Measurements from ENCODE around the gene HECTD4.
"Not testable (repeated sequence)": the region's sequence is repeated elsewhere in the genome, so short reads cannot be mapped to it uniquely, and the experiment has no call there.

The HECTD4 gene

DNA sequence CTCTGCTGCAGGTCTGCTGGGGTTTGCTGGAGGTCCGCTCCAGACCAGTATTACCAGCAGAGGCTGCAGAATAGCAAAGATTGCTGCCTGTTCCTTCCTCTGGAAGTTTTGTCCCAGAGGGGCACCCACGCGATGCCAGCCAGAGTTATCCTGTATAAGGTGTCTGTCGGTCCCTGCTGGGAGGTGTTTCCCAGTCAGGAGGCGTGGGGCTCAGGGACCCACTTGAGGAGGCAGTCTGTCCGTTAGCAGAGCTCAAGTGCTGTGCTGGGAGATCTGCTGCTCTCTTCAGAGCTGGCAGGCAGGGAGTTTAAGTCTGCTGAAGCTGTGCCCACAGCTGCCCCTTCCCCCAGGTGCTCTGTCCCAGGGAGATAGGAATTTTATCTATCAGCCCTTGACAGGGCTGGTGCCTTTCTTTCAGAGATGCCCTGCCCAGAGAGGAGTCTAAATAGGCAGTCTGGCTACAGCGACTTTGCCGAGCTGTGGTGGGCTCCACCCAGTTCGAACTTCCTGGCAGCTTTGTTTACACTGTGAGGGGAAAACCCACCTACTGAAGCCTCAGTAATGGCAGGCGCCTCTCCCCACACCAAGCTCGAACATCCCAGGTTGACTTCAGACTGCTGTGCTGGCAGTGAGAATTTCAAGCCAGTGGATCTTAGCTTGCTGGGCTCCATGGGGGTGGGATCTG lies 223.6 kb downstream of the HECTD4 start:
- not testable (repeated sequence) for DNase-seq (ENCODE audit: low spot score)

- no peak for DNase-seq (ENCODE audit: low spot score)
Observed at GRCh38 chr12:112153893-112154219, 228.4 kb downstream of the HECTD4 start.

GRCh38 chr12:112153181-112153892 lies 228.9 kb downstream of the HECTD4 start:
- no peak for DNase-seq (ENCODE audit: low spot score)

DNA sequence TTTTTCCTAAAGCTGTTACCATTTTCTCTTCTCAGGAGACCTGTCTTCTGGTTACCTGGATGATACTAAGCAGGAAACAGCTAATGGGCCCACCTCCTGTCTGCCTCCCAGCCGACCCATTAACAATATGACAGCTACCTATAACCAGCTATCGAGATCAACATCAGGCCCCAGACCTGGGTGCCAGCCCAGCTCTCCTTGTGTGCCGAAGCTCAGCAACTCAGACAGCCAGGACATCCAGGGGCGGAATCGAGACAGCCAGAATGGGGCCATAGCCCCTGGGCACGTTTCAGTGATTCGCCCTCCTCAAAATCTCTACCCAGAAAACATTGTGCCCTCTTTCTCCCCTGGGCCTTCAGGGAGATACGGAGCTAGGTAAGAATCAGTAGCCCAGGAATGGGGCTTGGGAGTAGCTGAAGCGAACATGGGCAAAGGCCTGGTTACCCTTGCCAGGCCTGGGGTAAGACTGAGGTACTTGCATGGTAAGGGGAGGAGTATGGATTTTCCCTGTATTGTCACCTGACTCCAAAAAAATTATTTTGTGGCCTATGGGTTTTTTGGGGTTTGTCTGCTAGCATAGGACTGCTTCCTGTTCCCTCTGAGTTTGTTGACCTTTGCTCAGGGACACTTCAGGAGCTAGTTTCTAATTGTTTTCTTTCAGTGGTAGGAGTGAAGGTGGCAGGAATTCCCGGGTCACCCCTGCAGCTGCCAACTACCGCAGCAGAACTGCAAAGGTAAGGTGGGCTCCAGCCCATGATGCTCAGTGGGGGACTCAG lies 230.3 kb downstream of the HECTD4 start:
- DNase-seq (ENCODE audit: low spot score) = no peak

DNA sequence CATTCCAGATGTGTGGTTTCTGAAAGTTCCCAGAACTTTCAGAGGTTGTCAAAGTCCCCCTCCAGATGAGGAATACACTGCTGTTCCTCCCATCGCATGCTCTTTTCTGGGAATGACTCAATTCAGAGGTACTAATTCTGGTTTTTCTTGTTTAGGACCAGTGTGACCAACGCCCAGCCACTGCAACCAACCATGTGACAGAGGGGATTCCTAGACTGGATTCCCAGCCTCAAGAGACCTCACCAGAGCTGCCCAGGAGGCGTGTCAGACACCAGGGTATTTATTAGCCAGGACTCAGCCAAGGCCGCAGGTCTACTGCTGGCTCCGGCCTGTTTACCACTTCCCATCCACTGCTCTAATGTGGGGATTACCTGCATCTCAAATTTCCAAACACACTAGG lies 232.6 kb downstream of the HECTD4 start:
- DNase-seq (ENCODE audit: low spot score) = no peak

- DNase-seq (ENCODE audit: low spot score) = no peak
Observed at GRCh38 chr12:112148031-112148513, 234.2 kb downstream of the HECTD4 start.

DNA sequence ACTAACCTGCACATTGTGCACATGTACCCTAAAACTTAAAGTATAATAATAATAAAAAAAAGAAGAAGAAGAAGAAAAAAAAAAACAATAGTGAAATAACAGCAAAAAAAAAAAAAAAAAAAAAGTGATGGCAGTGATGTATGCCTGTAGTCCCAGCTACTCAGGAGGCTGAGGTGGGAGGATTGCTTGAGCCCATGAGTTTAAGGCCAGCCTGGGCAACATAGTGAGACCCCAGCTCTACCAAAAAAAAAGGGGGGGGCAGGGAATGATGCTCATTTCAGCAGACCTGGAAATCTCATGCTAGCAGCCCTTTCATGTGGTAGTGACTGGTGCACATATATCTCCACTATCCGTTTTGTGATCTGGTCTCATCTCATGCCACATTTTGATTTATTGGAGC lies 236.1 kb downstream of the HECTD4 start:
- no peak for DNase-seq (ENCODE audit: low spot score)

- DNase-seq (ENCODE audit: low spot score) = no peak
Observed at GRCh38 chr12:112140728-112141127, 241.5 kb downstream of the HECTD4 start.

DNA sequence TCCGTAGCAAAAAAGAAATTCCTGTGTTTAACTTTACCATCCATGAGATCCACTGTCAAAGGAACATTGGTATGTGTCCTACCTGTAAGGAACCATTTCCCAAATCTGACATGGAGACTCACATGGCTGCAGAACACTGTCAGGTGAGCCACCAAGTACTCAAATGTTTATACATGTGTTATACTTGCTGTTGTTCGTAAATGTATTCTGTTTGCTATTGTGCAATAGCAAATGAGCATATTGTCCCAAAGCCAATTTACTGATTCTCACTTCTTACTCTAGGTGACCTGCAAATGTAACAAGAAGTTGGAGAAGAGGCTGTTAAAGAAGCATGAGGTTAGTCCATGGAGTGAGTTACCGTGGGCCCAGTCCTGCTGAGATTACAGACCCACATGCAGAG lies 247.5 kb downstream of the HECTD4 start:
- DNase-seq (ENCODE audit: low spot score) = no peak

- no peak for DNase-seq (ENCODE audit: low spot score)
Observed at GRCh38 chr12:112133418-112133817, 248.8 kb downstream of the HECTD4 start.

DNA sequence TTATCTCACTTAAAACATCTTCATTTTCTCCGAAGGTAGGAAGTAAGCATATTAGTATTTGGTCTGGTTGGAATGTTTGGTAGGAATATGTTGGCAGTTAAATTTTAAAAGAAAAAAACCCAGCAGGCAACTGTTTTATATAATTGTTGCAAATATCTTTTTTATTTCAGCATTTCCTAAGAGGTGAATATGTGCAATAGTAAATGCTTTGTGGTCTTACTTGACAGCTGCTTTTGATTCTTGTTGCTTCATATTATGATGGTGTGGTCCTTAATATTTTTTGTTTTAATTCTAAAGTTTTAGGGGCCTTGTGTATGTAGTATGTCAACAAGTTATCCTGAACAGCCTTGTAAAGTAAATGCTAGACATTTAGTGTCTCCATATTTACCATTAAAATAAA lies 250.5 kb downstream of the HECTD4 start:
- no peak for DNase-seq (ENCODE audit: low spot score)

DNA sequence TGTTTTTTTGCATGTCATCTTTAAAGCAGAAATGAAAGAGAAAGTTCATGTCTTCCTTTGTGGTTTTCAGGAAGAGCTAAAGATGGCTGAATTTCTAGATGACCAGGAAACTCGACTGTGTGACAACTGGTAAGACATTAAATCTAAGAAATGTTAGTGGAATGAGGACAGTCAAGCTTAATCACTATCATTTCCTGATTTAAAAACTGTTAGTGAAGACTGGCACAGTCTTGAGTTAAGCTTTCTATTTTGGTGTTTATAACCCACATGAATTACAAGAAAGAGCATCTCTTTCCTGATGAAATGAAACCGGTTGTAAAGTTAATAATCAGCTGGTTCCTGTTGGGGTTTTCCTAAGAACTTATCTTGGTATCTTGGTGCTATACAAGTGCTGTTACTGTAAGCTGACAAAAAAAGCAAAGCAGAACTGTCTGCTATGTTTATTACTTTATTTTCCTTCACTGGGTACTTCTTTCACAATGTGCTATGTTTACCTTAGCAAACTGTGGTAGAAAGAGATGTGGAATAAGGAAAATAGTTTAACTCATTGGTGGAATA lies 251.7 kb downstream of the HECTD4 start:
- peak; percentile 36 for DNase-seq (ENCODE audit: low spot score)

- DNase-seq (ENCODE audit: low spot score) = no peak
Observed at GRCh38 chr12:112126911-112127310, 255.3 kb downstream of the HECTD4 start.

DNA sequence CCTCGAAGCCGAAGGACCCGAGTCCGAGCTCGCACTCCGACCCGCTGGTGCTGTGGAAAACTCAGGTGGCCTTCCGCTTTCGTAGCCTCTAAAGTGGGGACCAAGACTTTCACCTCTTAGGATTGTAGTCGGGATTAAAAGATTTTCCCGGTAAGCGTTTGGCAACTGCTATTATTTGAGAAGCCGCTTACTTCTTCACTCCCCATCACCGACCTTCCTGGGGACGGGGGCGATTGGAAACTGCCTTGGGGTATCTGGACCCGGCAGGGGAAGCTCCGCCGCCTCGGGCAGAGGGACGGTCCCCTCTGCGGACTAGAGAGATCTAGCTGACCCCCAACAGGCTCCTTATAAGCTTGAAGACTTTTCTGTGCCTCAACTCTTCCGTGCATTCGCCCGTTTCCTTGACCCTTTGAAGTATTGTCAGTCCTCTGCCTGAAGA lies 256.2 kb downstream of the HECTD4 start:
- DNase-seq (ENCODE audit: low spot score) = no peak

DNA sequence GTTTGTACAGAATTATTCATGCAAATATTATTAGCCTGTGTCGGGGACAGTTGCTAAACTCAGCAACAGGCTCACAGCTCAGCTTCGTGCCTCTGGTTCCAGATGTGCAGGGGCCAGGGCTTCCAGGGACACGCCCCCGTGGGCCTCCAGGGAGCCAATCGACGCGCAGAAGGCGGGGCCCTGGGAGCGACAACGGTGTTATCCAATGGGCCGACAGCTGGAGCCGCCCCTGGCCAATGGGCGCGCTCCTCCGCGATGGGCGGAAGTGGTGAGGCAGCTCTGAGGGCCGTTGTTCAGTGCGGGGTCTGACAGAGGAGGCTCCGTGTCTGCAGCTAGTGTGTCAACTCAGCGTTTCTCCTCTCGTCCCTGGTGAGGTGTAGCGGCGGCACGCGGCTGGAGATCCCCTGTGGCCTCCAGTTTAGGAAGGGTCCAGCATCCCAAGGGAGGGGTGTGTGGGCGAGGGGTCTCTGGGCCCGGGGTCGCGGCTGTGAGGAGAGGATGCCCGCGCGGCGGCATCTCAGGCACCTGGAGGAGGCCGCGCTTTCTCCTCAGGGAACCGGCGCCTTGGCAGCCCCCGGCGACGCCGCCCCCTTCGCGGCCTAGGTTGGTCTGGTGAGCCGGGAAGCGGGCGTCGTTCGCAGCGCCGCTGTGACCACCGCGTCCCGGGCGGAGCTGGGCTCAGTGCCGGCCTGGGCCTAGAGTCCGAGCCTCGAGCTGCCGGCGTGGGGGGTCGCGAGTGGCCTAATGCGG lies 256.8 kb downstream of the HECTD4 start, which contains the start of gene TRAFD1:
TSS of gene TRAFD1 (plus strand) at position 311 of the 750 bp plus-strand sequence. CDS start 4,963 bp downstream, outside the sequence.
- peak; percentile 97 for DNase-seq (ENCODE audit: low spot score)

DNA sequence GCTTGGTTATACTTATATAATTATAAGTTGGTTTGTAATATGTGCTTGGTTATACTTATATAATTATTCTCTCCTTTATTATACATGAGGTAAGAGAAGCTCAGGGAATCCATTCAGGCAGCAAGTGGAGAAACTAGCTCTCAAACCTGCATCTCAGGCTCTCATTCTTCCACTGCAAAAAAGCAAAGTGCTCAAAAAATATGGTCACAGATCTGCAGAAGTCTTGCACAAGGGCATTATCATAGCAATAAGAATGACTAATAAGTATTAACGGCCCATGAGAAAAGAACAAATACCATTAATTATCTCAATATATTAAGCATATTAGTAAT lies 257.3 kb downstream of the HECTD4 start:
- DNase-seq (ENCODE audit: low spot score) = no peak

GRCh38 chr12:112122823-112123690 lies 259.2 kb downstream of the HECTD4 start:
- DNase-seq (ENCODE audit: low spot score) = no peak

GRCh38 chr12:112121780-112122565 lies 260.3 kb downstream of the HECTD4 start:
- DNase-seq (ENCODE audit: low spot score) = no peak

GRCh38 chr12:112117685-112118084 lies 264.5 kb downstream of the HECTD4 start:
- no peak for DNase-seq (ENCODE audit: low spot score)

Measured in hematopoietic multipotent progenitor cell treated with erythropoietin and hydrocortisone succinate and interleukin-3 and kit ligand, for 17 days (in vitro differentiated cells).